ENCODE results near the gene HTR2B.
"Not testable (repeated sequence)": the region's sequence is repeated elsewhere in the genome, so short reads cannot be mapped to it uniquely, and the experiment has no call there.

HTR2B gene

GRCh38 chr2:231124838-231125568 is at the start of gene HTR2B:
Gene HTR2B (minus strand): TSS chr2:231125042. CDS start chr2:231123764, 1,278 bp downstream.
- in situ Hi-C loops (cut with MboI; ENCODE audit: low sequenced_read_pairs) = loop anchor here (25.0 kb wide), 1 partner anchor 312 kb away; no protein-coding TSS in a partner anchor

DNA sequence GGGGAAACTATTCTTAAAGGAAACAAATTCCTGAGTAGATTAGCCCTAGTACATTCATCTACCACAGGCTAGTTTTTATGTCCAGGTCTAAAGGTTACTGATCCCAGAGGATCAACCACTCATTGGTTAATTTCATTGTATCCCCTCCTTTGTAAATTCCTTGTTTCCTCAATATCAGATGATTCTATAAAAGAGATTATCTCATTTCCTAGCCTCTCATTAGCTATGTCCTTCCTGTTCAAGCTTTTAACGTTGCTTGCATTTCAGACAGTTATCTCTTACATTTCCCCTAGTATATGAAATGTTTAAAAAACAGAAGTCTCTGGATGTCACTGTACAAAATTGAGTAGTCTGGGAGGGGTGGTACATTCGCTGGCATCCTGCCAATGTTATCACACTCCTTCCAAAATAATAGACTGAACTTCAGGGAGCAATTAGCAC is 49.4 kb upstream of the HTR2B start:
- in situ Hi-C loops (cut with MboI; ENCODE audit: low sequenced_read_pairs) = no loop called here

- in situ Hi-C loops (cut with MboI; ENCODE audit: low sequenced_read_pairs) = no loop called here
Observed at GRCh38 chr2:231172025-231172424, 47.2 kb upstream of the HTR2B start.

DNA sequence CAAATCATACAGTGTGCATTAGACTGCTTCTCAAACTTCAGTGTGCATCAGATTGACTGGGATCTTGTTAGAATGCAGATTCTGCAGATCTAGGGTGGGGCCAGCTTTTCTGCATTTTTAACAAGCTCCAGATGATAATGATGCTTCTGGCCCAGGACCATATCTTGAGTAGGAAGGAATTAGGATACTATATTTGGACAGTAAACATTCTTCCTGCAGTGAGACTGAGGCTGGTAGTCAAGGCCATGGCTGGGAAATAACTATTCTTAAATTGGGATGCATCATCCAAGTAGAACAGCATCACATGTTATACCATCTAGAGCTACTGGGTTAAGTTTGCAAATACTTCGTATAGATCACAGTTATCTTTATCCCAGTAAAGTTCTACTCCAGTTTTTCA is 45.2 kb upstream of the HTR2B start:
- in situ Hi-C loops (cut with MboI; ENCODE audit: low sequenced_read_pairs) = no loop called here

DNA sequence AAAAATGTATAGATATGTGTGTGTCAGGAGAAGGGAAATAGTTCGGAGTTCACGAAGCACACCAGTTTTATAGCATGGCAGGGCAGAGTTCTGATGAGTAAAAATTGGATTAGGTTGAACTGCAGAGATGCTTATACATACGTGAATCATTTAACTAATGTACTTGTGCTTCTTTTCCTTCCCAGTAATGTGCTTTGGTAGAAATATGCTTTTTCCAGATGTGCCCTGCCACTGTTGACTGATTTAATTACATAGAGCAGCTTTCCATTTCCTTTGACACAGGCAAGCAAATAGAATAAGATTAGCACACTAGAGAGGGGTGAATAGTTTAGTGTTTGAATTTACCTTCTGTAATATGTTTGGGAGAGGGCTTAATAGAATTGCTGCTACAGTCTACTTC is 44.6 kb upstream of the HTR2B start:
- in situ Hi-C loops (cut with MboI; ENCODE audit: low sequenced_read_pairs) = no loop called here

GRCh38 chr2:231168460-231169139 is 43.8 kb upstream of the HTR2B start:
- in situ Hi-C loops (cut with MboI; ENCODE audit: low sequenced_read_pairs) = no loop called here

GRCh38 chr2:231167745-231168459 is 43.1 kb upstream of the HTR2B start:
- in situ Hi-C loops (cut with MboI; ENCODE audit: low sequenced_read_pairs) = no loop called here

- in situ Hi-C loops (cut with MboI; ENCODE audit: low sequenced_read_pairs) = no loop called here
Observed at GRCh38 chr2:231163414-231164095, 38.7 kb upstream of the HTR2B start.

GRCh38 chr2:231163011-231163410 is 38.2 kb upstream of the HTR2B start:
- in situ Hi-C loops (cut with MboI; ENCODE audit: low sequenced_read_pairs) = no loop called here

DNA sequence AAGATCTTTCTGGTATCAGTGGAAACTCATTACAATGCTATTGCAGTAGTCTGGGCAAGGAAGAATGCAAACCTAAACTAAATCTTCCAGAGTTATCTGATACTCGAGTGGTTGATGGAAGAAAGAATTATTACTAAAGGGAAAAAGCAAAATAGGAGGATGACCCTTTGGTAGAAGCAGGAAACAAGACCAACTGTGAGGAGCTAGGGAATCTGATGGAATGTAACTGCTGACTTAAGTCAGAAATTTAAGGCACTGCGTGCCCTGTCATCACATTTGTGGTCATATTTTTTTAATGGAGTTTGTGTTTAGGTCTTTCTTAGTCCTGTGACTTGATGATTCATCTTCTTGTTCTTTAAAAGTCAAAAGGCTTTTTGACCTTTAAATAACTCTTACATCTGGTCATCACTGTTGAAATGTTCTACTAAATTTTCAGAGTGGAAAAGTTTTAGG is 37.1 kb upstream of the HTR2B start:
- in situ Hi-C loops (cut with MboI; ENCODE audit: low sequenced_read_pairs) = no loop called here

GRCh38 chr2:231161252-231161839 is 36.5 kb upstream of the HTR2B start:
- in situ Hi-C loops (cut with MboI; ENCODE audit: low sequenced_read_pairs) = no loop called here

DNA sequence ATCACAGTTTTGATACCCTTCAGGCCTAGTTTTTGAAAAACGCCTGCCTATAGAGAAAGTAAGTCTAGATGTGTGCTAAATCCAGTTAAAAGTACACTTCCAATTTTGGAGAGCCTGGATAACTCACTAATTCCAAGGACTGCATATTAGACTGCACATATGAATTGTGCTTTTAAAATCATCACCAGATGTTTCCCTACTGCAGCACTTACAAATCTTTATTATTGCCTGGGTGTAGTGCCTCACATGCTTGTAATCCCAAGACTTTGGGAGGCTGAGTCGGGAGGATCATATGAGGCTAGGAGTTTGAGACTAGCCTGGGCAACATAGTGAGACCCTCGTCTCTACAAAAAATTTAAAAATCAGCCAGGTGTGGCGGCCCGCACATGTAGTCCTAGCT is 35.9 kb upstream of the HTR2B start:
- in situ Hi-C loops (cut with MboI; ENCODE audit: low sequenced_read_pairs) = no loop called here

- in situ Hi-C loops (cut with MboI; ENCODE audit: low sequenced_read_pairs) = no loop called here
Observed at GRCh38 chr2:231159306-231159705, 34.5 kb upstream of the HTR2B start.

- in situ Hi-C loops (cut with MboI; ENCODE audit: low sequenced_read_pairs) = no loop called here
Observed at GRCh38 chr2:231152800-231153557, 28.1 kb upstream of the HTR2B start.

DNA sequence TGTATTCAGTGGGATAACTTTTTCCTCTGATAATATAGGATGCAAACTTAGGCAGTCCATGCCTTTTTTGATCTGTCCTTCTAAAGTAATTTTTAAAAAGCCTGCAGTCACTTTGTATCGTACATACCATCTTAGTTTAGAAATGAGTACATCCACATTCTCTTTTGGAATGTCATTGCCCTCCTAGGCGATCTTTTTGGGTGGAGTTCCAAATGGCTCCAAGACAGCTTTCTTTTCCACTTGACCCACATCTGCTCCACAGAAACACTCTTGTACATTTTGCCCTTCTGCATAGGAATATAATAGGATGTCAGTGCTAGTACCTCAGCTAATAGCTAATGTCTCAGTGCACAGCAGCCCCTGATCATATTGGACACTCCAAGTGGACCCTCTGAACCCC is 21.8 kb upstream of the HTR2B start:
- in situ Hi-C loops (cut with MboI; ENCODE audit: low sequenced_read_pairs) = no loop called here

DNA sequence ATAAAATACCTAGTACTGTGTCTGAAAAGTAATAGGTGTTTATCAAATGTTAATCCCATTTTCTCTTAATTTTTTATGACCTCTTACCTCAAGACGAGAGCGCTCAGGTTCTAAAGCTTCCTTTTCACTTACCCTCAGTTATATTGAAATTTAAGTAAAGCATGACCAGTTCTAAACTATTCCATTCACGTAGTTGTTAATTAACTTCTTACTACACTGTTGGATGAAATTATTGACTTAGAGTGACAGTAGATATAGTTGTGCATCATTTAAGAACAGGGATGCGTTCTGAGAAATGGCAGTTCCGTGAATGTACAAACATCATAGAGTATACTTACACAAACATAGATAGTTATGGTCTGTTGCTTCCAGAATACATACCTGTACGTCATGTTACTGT is 20.1 kb upstream of the HTR2B start:
- in situ Hi-C loops (cut with MboI; ENCODE audit: low sequenced_read_pairs) = no loop called here

- in situ Hi-C loops (cut with MboI; ENCODE audit: low sequenced_read_pairs) = not testable (repeated sequence)
Observed at GRCh38 chr2:231140808-231141207, 16.0 kb upstream of the HTR2B start.

DNA sequence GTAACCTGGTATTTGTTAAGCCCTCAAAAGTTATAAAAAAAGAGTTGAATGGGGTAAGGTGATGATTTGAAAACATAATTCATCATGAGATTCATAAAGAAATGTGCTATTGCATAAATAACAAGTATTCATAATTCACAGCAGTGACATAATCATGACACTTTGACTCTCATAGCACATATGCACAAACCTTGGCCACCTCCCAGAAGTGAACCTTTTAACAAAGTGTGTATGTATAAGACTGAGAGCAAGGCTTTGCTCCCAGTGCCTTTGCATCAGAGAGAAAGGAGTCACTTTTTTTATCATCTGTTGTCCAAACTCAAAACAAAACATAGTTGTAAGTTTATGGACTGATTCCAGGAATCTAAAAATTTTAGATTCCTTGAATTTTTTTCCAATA is 15.0 kb upstream of the HTR2B start:
- in situ Hi-C loops (cut with MboI; ENCODE audit: low sequenced_read_pairs) = no loop called here

- in situ Hi-C loops (cut with MboI; ENCODE audit: low sequenced_read_pairs) = no loop called here
Observed at GRCh38 chr2:231138699-231139098, 13.9 kb upstream of the HTR2B start.

All from HL-60/S4 treated with phorbol 12-myristate 13-acetate at 8.2 ng/mL for 4 days and 3 days (cell line).